Activated CD4-positive, alpha-beta T cell treated with anti-CD3 and anti-CD28 coated beads for 24 hours (primary cell): Measurements from ENCODE around the gene C11orf97.
"Not testable (repeated sequence)": the region's sequence is repeated elsewhere in the genome, so short reads cannot be mapped to it uniquely, and the experiment has no call there.

Experiments used
- DNase-seq, 2 donors: peaks; one replicate each; pipeline ENCODE4 v3.0.0-alpha.2; 2020; ENCODE audit warnings: low read depth in 2 of 2

Gene C11orf97

GRCh38 chr11:94557992-94558391 is 45.7 kb downstream of the C11orf97 start:
- no peak for DNase-seq

GRCh38 chr11:94558468-94558867 is 46.2 kb downstream of the C11orf97 start:
- no peak for DNase-seq

GRCh38 chr11:94558932-94559331 is 46.7 kb downstream of the C11orf97 start:
- DNase-seq: no peak

GRCh38 chr11:94559361-94559760 is 47.1 kb downstream of the C11orf97 start:
- DNase-seq: no peak

GRCh38 chr11:94560834-94561233 is 48.6 kb downstream of the C11orf97 start:
- no peak for DNase-seq

GRCh38 chr11:94563176-94563847 is 51.1 kb downstream of the C11orf97 start:
- DNase-seq: no peak

GRCh38 chr11:94563848-94564467 is 51.7 kb downstream of the C11orf97 start:
- no peak for DNase-seq

- no peak for DNase-seq
Measured at GRCh38 chr11:94567181-94567670, 55.0 kb downstream of the C11orf97 start, which contains the start of gene PIWIL4. TSS of gene PIWIL4 (plus strand) at chr11:94567368. CDS start at chr11:94567519, 151 bp downstream.

GRCh38 chr11:94568200-94568599 is 55.9 kb downstream of the C11orf97 start:
- no peak for DNase-seq

GRCh38 chr11:94568717-94569116 is 56.5 kb downstream of the C11orf97 start:
- DNase-seq: no peak

GRCh38 chr11:94572975-94573374 is 60.7 kb downstream of the C11orf97 start:
- not testable (repeated sequence) for DNase-seq

GRCh38 chr11:94574193-94574961 is 62.1 kb downstream of the C11orf97 start:
- no peak for DNase-seq

- no peak for DNase-seq
Measured at GRCh38 chr11:94576306-94576705, 64.0 kb downstream of the C11orf97 start.

GRCh38 chr11:94577841-94578240 is 65.6 kb downstream of the C11orf97 start:
- no peak for DNase-seq
